ENCODE data around the gene CTSO. TPM values are rescaled to one million over a fixed set of nuclear protein-coding genes. Genes with fewer than 3 reads are reported as not detected.
"Not testable (repeated sequence)": the region's sequence is repeated elsewhere in the genome, so short reads cannot be mapped to it uniquely, and the experiment has no call there.

CTSO gene
- total RNA-seq, 1 donor from 2014 or later = 3.7 TPM

GRCh38 chr4:155934634-155935033 lies 19.0 kb downstream of the CTSO start:
- not testable (repeated sequence) for FAIRE-seq; H3K9me3 Mint-ChIP-seq (ENCODE audit: unreplicated experiment); H3K4me3 Mint-ChIP-seq (ENCODE audit: unreplicated experiment); H3K4me1 Mint-ChIP-seq (ENCODE audit: low read depth, unreplicated experiment); DNase-seq (ENCODE audit: low read depth); H3K27me3 Mint-ChIP-seq (ENCODE audit: low read depth, unreplicated experiment); H3K27ac Mint-ChIP-seq (ENCODE audit: unreplicated experiment); H3K36me3 ChIP-seq (ENCODE audit: insufficient read depth, low read length); H2AFZ ChIP-seq (ENCODE audit: low read depth, low read length); H3K27me3 ChIP-seq (ENCODE audit: insufficient read depth, low read length); H3K9ac ChIP-seq (ENCODE audit: low read length); H3K36me3 Mint-ChIP-seq (ENCODE audit: low read depth, unreplicated experiment); H3K4me2 ChIP-seq (ENCODE audit: low read length); H3K4me1 ChIP-seq (ENCODE audit: insufficient read depth, low read length); H3K9me3 ChIP-seq (ENCODE audit: insufficient read depth, low read depth, low read length); H3K27ac ChIP-seq (ENCODE audit: low read depth, low read length); H4K20me1 ChIP-seq (ENCODE audit: insufficient read depth, low read length); H3K4me3 ChIP-seq (ENCODE audit: insufficient read depth, low read depth, low read length); H3K79me2 ChIP-seq (ENCODE audit: insufficient read depth, low read length)

GRCh38 chr4:155931634-155932033 lies 22.0 kb downstream of the CTSO start:
- no peaks in the 10 kb centered on the region for H3K36me3 Mint-ChIP-seq (ENCODE audit: low read depth, unreplicated experiment)
- Histone ChIP-seq H2AFZ (ENCODE audit: low read depth, low read length) (no peak overlapping the region), H3K79me2 (ENCODE audit: insufficient read depth, low read length) (no peaks in the 10 kb centered on the region), H3K27me3 (ENCODE audit: insufficient read depth, low read length) (no peaks in the 10 kb centered on the region), H4K20me1 (ENCODE audit: insufficient read depth, low read length) (no peaks in the 10 kb centered on the region), H3K4me1 (ENCODE audit: insufficient read depth, low read length) (no peaks in the 10 kb centered on the region), H3K36me3 (ENCODE audit: insufficient read depth, low read length) (no peaks in the 10 kb centered on the region), H3K4me3 (ENCODE audit: insufficient read depth, low read depth, low read length) (no peak overlapping the region), H3K9ac (ENCODE audit: low read length) (no peak overlapping the region), H3K9me3 (ENCODE audit: insufficient read depth, low read depth, low read length) (no peaks in the 10 kb centered on the region), H3K4me2 (ENCODE audit: low read length) (no peak overlapping the region), H3K27ac (ENCODE audit: low read depth, low read length) (no peak overlapping the region)
- TF ChIP-seq CTCF (IDR thresholded peaks at IDR 0.05; ENCODE audit: insufficient read depth, low read depth, low read length) (no peak), EZH2 (IDR thresholded peaks at IDR 0.05; ENCODE audit: insufficient read depth, low read length) (no peak)
- peaks cover 1% of the 10 kb centered on the region for H3K27me3 Mint-ChIP-seq (ENCODE audit: low read depth, unreplicated experiment)
- H3K9me3 Mint-ChIP-seq (ENCODE audit: unreplicated experiment) = peaks cover 10% of the 10 kb centered on the region
- H3K4me3 Mint-ChIP-seq (ENCODE audit: unreplicated experiment) = no peak overlapping the region
- peaks cover 5% of the 10 kb centered on the region for H3K4me1 Mint-ChIP-seq (ENCODE audit: low read depth, unreplicated experiment)
- no peak overlapping the region for H3K27ac Mint-ChIP-seq (ENCODE audit: unreplicated experiment)
- DNase-seq (ENCODE audit: low read depth) (no peak), FAIRE-seq (no peak)

GRCh38 chr4:155930330-155930729 lies 23.3 kb downstream of the CTSO start:
- H3K27ac Mint-ChIP-seq (ENCODE audit: unreplicated experiment) = no peak overlapping the region
- H3K4me1 Mint-ChIP-seq (ENCODE audit: low read depth, unreplicated experiment) = peaks cover 3% of the 10 kb centered on the region
- no peaks in the 10 kb centered on the region for H3K27me3 ChIP-seq (ENCODE audit: insufficient read depth, low read length)
- no peak overlapping the region for H3K27ac ChIP-seq (ENCODE audit: low read depth, low read length)
- H3K4me3 Mint-ChIP-seq (ENCODE audit: unreplicated experiment) = no peak overlapping the region
- peaks cover 10% of the 10 kb centered on the region for H3K9me3 Mint-ChIP-seq (ENCODE audit: unreplicated experiment)
- no peaks in the 10 kb centered on the region for H3K4me1 ChIP-seq (ENCODE audit: insufficient read depth, low read length)
- H3K9ac ChIP-seq (ENCODE audit: low read length) = no peak overlapping the region
- H3K9me3 ChIP-seq (ENCODE audit: insufficient read depth, low read depth, low read length) = no peaks in the 10 kb centered on the region
- no peaks in the 10 kb centered on the region for H3K36me3 Mint-ChIP-seq (ENCODE audit: low read depth, unreplicated experiment)
- peaks cover 1% of the 10 kb centered on the region for H3K27me3 Mint-ChIP-seq (ENCODE audit: low read depth, unreplicated experiment)
- H3K4me3 ChIP-seq (ENCODE audit: insufficient read depth, low read depth, low read length) = no peak overlapping the region
- no peak for TF ChIP-seq EZH2 (IDR thresholded peaks at IDR 0.05; ENCODE audit: insufficient read depth, low read length)
- H3K79me2 ChIP-seq (ENCODE audit: insufficient read depth, low read length) = no peaks in the 10 kb centered on the region
- FAIRE-seq (no peak), DNase-seq (ENCODE audit: low read depth) (no peak)
- H3K36me3 ChIP-seq (ENCODE audit: insufficient read depth, low read length) = no peaks in the 10 kb centered on the region
- H3K4me2 ChIP-seq (ENCODE audit: low read length) = no peak overlapping the region
- H4K20me1 ChIP-seq (ENCODE audit: insufficient read depth, low read length) = no peaks in the 10 kb centered on the region
- H2AFZ ChIP-seq (ENCODE audit: low read depth, low read length) = no peak overlapping the region

- H3K4me1 ChIP-seq (ENCODE audit: insufficient read depth, low read length) = no peaks in the 10 kb centered on the region
- H3K27ac ChIP-seq (ENCODE audit: low read depth, low read length) = no peak overlapping the region
- H3K4me3 ChIP-seq (ENCODE audit: insufficient read depth, low read depth, low read length) = no peak overlapping the region
- H3K4me2 ChIP-seq (ENCODE audit: low read length) = no peak overlapping the region
- H3K9me3 ChIP-seq (ENCODE audit: insufficient read depth, low read depth, low read length) = no peaks in the 10 kb centered on the region
- no peak overlapping the region for H3K27ac Mint-ChIP-seq (ENCODE audit: unreplicated experiment)
- H3K27me3 Mint-ChIP-seq (ENCODE audit: low read depth, unreplicated experiment) = peaks cover 1% of the 10 kb centered on the region
- H3K79me2 ChIP-seq (ENCODE audit: insufficient read depth, low read length) = no peaks in the 10 kb centered on the region
- peaks cover 10% of the 10 kb centered on the region for H3K9me3 Mint-ChIP-seq (ENCODE audit: unreplicated experiment)
- H4K20me1 ChIP-seq (ENCODE audit: insufficient read depth, low read length) = no peaks in the 10 kb centered on the region
- no peak overlapping the region for H3K9ac ChIP-seq (ENCODE audit: low read length)
- no peak for TF ChIP-seq CTCF (IDR thresholded peaks at IDR 0.05; ENCODE audit: insufficient read depth, low read depth, low read length)
- TF ChIP-seq EZH2 (IDR thresholded peaks at IDR 0.05; ENCODE audit: insufficient read depth, low read length) = no peak
- H3K4me1 Mint-ChIP-seq (ENCODE audit: low read depth, unreplicated experiment) = no peaks in the 10 kb centered on the region
- FAIRE-seq (no peak), DNase-seq (ENCODE audit: low read depth) (no peak)
- no peak overlapping the region for H3K4me3 Mint-ChIP-seq (ENCODE audit: unreplicated experiment)
- H3K36me3 ChIP-seq (ENCODE audit: insufficient read depth, low read length) = no peaks in the 10 kb centered on the region
- no peaks in the 10 kb centered on the region for H3K36me3 Mint-ChIP-seq (ENCODE audit: low read depth, unreplicated experiment)
- H3K27me3 ChIP-seq (ENCODE audit: insufficient read depth, low read length) = no peaks in the 10 kb centered on the region
- no peak overlapping the region for H2AFZ ChIP-seq (ENCODE audit: low read depth, low read length)
Observed at GRCh38 chr4:155929833-155930232, 23.8 kb downstream of the CTSO start.

All from astrocyte (in vitro differentiated cells and primary cell).